ENCODE measurements around the gene C2CD3.
"Not testable (repeated sequence)": the region's sequence is repeated elsewhere in the genome, so short reads cannot be mapped to it uniquely, and the experiment has no call there.

Gene C2CD3

DNA sequence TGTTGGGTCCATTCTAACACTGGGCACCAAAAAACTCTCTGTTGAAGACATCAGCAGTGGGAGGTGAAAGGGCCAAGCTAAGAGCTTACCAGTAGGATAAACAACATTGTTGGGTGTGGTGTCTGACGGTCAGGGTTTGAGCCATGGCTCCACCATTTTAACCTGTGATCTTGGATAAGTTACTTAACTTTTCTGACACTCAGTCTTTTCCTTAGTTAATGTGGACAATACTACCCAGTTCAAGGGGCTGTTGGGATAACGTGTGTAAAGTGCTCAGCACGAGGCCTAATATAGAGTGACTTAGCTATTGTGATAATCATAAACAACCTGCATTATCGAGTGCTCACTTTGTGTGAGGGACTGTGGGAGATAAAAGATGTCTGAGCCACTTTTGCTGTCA lies 168.0 kb downstream of the C2CD3 start:
- peak overlapping the region; percentile 42 for H3K27ac Mint-ChIP-seq
- H3K9me3 Mint-ChIP-seq, result no peaks in the 10 kb centered on the region
- no peaks in the 10 kb centered on the region for H3K27me3 Mint-ChIP-seq
- ATAC-seq, result no peak
- peaks cover 38% of the 10 kb centered on the region for H3K4me1 Mint-ChIP-seq
- no peak overlapping the region for H3K4me3 Mint-ChIP-seq
- H3K36me3 Mint-ChIP-seq, result peaks cover 23% of the 10 kb centered on the region

- Mint-ChIP-seq H3K27me3 (no peaks in the 10 kb centered on the region), H3K27ac (peak overlapping the region; percentile 42), H3K4me3 (no peak overlapping the region)
Measured at GRCh38 chr11:74001822-74002286, 168.9 kb downstream of the C2CD3 start.

GRCh38 chr11:74000307-74001133 lies 170.3 kb downstream of the C2CD3 start:
- Mint-ChIP-seq H3K27ac (peak overlapping the region; percentile 78), H3K4me1 (peaks cover 47% of the 10 kb centered on the region), H3K27me3 (no peaks in the 10 kb centered on the region), H3K4me3 (no peak overlapping the region), H3K36me3 (peaks cover 23% of the 10 kb centered on the region), H3K9me3 (no peaks in the 10 kb centered on the region)
- no peak for ATAC-seq

More at GRCh38 chr11:74001822-74002286, 168.9 kb downstream of the C2CD3 start:
- Mint-ChIP-seq H3K36me3 (peaks cover 23% of the 10 kb centered on the region), H3K9me3 (no peaks in the 10 kb centered on the region), H3K4me1 (peaks cover 47% of the 10 kb centered on the region)
- ATAC-seq, result no peak

DNA sequence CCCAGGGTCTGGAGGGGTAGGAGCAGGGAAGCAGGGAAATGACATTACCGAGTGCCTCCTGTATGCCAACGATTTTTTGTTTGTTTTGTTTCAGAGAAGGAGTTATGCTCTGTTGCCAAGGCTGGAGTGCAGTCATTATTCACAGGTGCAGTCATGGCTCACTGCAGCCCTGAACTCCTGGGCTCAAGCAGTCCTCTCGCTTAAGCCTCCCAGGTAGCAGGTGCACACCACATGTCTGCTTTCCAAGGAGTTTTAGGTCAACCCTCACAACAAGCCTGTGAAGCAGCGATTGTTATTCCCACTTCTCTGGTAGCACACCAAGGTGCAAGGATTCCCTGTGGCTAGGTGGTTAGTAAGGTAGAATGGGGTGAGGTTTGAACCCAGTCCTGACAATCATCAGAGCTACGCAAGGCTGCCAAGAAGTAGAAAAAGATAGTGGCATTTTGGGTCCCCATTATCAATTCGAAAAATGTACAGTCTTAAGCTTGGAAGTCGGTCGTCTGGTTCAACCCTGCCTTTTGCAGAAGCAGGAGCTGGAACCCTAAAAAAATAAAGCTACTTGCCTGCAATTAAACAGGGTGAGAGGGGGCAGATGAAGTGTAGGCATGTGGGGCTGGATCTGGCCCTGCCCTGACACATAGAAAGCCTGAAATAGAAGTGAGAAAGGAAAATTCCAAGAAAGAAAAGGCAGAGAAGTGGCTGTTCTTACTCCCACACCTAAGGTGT lies 171.1 kb downstream of the C2CD3 start:
- no peak for ATAC-seq
- Mint-ChIP-seq H3K4me1 (peaks cover 48% of the 10 kb centered on the region), H3K36me3 (peaks cover 23% of the 10 kb centered on the region), H3K9me3 (no peaks in the 10 kb centered on the region), H3K4me3 (no peak overlapping the region), H3K27ac (peak overlapping the region; percentile 78), H3K27me3 (no peaks in the 10 kb centered on the region)

- Mint-ChIP-seq H3K4me3 (no peak overlapping the region), H3K27me3 (no peaks in the 10 kb centered on the region), H3K9me3 (no peaks in the 10 kb centered on the region), H3K4me1 (peaks cover 50% of the 10 kb centered on the region), H3K27ac (peak overlapping the region; percentile 78), H3K36me3 (peaks cover 23% of the 10 kb centered on the region)
- no peak for ATAC-seq
Measured at GRCh38 chr11:73998846-73999575, 171.8 kb downstream of the C2CD3 start.

- Mint-ChIP-seq H3K4me3 (no peak overlapping the region), H3K4me1 (peaks cover 63% of the 10 kb centered on the region), H3K9me3 (no peaks in the 10 kb centered on the region), H3K27me3 (no peaks in the 10 kb centered on the region), H3K36me3 (peaks cover 9% of the 10 kb centered on the region), H3K27ac (peak overlapping the region; percentile 91)
- peak; percentile 73 for ATAC-seq
Measured at GRCh38 chr11:73997120-73997770, 173.6 kb downstream of the C2CD3 start.

DNA sequence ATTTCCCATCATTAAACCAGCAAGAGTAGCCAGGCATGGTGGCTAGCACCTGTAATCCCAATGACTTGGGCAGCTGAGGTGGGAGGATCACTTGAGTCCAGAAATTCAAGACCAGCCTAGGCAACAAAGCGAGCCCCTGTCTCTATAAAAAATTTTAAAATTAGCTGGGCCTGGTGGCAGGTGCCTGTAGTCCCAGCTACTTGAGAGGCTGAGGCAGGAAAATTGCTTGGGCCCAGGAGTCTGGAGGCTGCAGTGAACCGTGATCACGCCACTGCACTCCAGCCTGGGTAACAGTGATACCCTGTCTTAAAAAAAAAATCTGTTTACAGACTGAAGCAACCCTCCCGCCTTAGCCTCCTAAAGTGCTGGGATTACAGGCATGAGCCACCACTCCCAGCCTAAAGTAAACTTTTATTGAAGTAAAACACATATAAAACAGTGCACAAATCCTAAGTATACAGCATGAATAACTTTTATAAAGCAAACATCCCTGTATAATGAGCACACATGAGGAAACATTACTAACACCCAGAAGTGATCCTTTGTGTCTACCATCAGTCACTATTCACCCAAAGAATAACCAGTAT lies 174.5 kb downstream of the C2CD3 start:
- no peak for ATAC-seq
- Mint-ChIP-seq H3K4me3 (no peak overlapping the region), H3K9me3 (no peaks in the 10 kb centered on the region), H3K27me3 (no peaks in the 10 kb centered on the region), H3K27ac (peak overlapping the region; percentile 91), H3K4me1 (peaks cover 73% of the 10 kb centered on the region), H3K36me3 (peaks cover 6% of the 10 kb centered on the region)

- peak overlapping the region; percentile 91 for H3K27ac Mint-ChIP-seq
- H3K4me1 Mint-ChIP-seq, result peaks cover 78% of the 10 kb centered on the region
- H3K9me3 Mint-ChIP-seq, result no peaks in the 10 kb centered on the region
- peak overlapping the region; percentile 39 for H3K4me3 Mint-ChIP-seq
- ATAC-seq, result peak; percentile 70
- H3K36me3 Mint-ChIP-seq, result peaks cover 1% of the 10 kb centered on the region
- H3K27me3 Mint-ChIP-seq, result no peaks in the 10 kb centered on the region
Measured at GRCh38 chr11:73995731-73996130, 175.1 kb downstream of the C2CD3 start.

- Mint-ChIP-seq H3K9me3 (no peaks in the 10 kb centered on the region), H3K27me3 (no peaks in the 10 kb centered on the region), H3K4me3 (peak overlapping the region; percentile 39), H3K27ac (peak overlapping the region; percentile 91), H3K36me3 (no peaks in the 10 kb centered on the region), H3K4me1 (peaks cover 79% of the 10 kb centered on the region)
- ATAC-seq, result peak; percentile 84
Measured at GRCh38 chr11:73995247-73995646, 175.6 kb downstream of the C2CD3 start.

GRCh38 chr11:73991471-73992006 lies 179.3 kb downstream of the C2CD3 start:
- H3K27ac Mint-ChIP-seq, result peak overlapping the region; percentile 84
- no peaks in the 10 kb centered on the region for H3K36me3 Mint-ChIP-seq
- peak overlapping the region; percentile 52 for H3K4me3 Mint-ChIP-seq
- H3K4me1 Mint-ChIP-seq, result peaks cover 49% of the 10 kb centered on the region
- ATAC-seq, result peak; percentile 83
- H3K9me3 Mint-ChIP-seq, result no peaks in the 10 kb centered on the region
- no peaks in the 10 kb centered on the region for H3K27me3 Mint-ChIP-seq

- no peak overlapping the region for H3K27ac Mint-ChIP-seq
- no peaks in the 10 kb centered on the region for H3K27me3 Mint-ChIP-seq
- peaks cover 41% of the 10 kb centered on the region for H3K4me1 Mint-ChIP-seq
- ATAC-seq, result no peak
- H3K9me3 Mint-ChIP-seq, result no peaks in the 10 kb centered on the region
- H3K36me3 Mint-ChIP-seq, result no peaks in the 10 kb centered on the region
- H3K4me3 Mint-ChIP-seq, result no peak overlapping the region
Measured at GRCh38 chr11:73990730-73991129, 180.1 kb downstream of the C2CD3 start.

- no peaks in the 10 kb centered on the region for H3K27me3 Mint-ChIP-seq
- H3K27ac Mint-ChIP-seq, result no peak overlapping the region
- no peak overlapping the region for H3K4me3 Mint-ChIP-seq
- ATAC-seq, result no peak
- no peaks in the 10 kb centered on the region for H3K36me3 Mint-ChIP-seq
- peaks cover 29% of the 10 kb centered on the region for H3K4me1 Mint-ChIP-seq
- H3K9me3 Mint-ChIP-seq, result no peaks in the 10 kb centered on the region
Measured at GRCh38 chr11:73989156-73989555, 181.6 kb downstream of the C2CD3 start.

DNA sequence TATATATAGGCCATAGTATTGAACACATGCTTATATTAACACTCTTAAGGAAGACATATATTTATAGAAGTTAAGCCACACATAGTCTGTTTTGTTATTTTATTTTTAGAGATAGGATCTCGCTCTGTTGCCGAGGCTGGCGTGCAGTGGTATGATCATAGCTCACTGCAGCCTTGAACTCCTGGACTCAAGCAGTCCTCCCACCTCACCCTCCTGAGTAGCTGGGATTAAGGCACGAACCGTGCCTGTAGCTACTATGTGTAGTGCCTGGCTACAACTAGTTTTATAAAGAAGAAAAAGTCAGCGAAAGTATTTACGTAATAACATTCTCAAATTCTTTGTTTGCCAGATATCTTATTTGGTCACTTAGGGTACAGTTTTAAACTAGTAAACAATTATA lies 182.6 kb downstream of the C2CD3 start:
- Mint-ChIP-seq H3K27me3 (no peaks in the 10 kb centered on the region), H3K4me1 (peaks cover 33% of the 10 kb centered on the region), H3K36me3 (no peaks in the 10 kb centered on the region), H3K4me3 (no peak overlapping the region), H3K9me3 (no peaks in the 10 kb centered on the region), H3K27ac (no peak overlapping the region)
- ATAC-seq, result no peak

DNA sequence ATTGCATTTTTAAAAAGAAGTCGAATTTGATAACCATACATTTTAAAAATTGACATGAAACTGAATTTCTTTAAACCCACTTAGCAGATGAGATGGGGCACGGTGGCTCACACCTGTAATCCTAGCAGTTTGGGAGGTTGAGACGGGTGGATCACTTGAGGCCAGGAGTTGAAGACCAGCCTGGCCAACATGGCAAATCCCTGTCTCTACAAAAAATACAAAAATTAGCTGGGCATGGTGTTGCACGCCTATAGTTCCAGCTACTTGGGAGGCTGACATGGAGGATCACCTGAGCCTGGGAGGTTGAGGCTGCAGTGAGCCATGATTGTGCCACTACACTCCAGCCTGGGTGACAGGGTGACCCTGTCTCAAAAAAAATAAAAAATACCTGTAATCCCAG lies 185.1 kb downstream of the C2CD3 start:
- H3K36me3 Mint-ChIP-seq, result peaks cover 18% of the 10 kb centered on the region
- H3K27me3 Mint-ChIP-seq, H3K27ac Mint-ChIP-seq, H3K4me3 Mint-ChIP-seq, H3K9me3 Mint-ChIP-seq, ATAC-seq: not testable (repeated sequence)
- H3K4me1 Mint-ChIP-seq, result peaks cover 13% of the 10 kb centered on the region

Data from stimulated activated memory B cell treated with anti-CD40 and anti-IgM and Interleukin-4, amounts not matched to agents 10 μg/mL and 1 μg/mL and 100 μg/mL, for 72 hours (primary cell).